GM19463 (cell line): Measurements from ENCODE around the gene TMEM72.

ENCODE experiments used
- ATAC-seq: cut with Tn5 transposase; IDR thresholded peaks from one replicate; pipeline ENCODE4 v1.9.1; 2021; ENCODE audit warnings: mild to moderate bottlenecking, moderate library complexity; ENCODE audit not compliant: unreplicated experiment

The TMEM72 gene

DNA sequence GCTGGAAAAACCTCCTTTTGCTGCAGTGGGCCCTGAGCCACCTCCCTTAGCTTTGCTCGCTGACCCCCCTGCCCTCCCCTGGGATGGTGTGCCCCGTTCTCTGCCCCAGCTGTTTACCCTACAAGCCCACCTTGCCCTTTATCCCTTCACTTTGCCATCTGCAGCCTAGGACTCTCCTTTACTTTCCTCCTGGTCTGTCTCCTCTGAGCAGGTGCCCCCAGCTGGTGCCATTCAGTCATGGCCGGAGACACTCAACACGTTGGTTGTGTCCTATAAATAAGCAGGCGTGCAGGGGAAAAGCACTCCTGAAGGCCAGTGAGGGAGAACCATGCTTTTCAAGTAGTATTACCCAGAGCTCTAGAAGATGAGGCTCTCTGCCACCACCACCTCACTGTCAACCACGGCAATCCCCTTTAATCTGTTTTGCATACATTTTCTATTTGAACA is 54.5 kb downstream of the TMEM72 start:
- peak; percentile 42 for ATAC-seq

DNA sequence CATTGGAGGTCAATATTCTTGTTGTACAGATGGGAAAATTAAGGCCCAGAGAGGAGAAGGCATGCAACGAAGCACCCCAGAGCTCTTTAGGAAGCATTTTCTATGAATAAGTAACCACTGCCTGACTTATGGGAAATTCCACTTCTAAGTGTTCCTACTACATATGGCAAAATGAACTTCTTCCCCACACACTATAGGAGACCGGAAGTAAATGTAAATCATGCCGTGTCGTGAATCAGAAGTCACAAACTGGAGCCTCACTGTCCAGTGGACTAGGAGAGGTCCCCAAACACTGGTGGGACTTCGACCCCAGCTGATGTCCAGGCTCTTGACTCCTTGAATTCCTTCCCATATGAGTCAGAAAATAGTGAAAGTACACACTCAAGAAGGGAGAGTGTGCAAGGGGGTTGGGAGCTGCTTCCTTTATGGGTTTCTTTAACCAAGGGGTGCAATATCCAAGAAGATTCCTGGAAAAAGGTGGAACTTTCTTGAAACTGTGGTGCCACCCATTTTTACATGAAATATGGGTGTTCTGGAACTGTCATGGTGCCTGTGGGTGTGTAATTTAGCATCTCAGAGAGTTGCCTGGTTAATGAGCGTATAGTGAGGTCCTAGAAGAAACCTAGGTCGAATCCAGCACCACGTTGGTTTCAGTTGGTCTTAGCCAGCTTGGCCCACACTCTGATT is 55.1 kb downstream of the TMEM72 start:
- ATAC-seq, result peak; percentile 34

- no peak for ATAC-seq
These were observed 55.8 kb downstream of the TMEM72 start for GRCh38 chr10:44966816-44967509.

DNA sequence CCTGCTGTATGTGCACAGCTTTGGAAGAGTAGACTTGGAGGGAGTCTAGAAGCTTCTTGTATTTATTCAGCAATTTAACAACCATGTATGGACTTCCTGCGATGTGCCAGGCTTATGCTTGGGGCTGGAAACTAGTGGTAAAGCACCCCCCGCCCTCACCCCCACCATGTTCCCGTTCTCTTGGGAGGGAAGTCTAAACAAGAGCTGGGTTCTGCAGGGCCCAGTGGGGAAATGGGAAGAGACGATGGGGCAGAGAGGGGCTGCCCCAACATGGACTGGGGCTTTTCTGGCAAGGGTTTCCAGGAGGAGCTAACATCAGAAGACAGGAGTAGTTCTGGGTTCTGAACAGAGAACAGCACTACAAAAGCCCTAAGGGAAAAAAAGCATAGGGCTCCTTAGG is 56.5 kb downstream of the TMEM72 start:
- ATAC-seq, result no peak

GRCh38 chr10:44968091-44968490 is 57.0 kb downstream of the TMEM72 start:
- ATAC-seq, result no peak

GRCh38 chr10:44968500-44969400 is 57.6 kb downstream of the TMEM72 start:
- no peak for ATAC-seq

DNA sequence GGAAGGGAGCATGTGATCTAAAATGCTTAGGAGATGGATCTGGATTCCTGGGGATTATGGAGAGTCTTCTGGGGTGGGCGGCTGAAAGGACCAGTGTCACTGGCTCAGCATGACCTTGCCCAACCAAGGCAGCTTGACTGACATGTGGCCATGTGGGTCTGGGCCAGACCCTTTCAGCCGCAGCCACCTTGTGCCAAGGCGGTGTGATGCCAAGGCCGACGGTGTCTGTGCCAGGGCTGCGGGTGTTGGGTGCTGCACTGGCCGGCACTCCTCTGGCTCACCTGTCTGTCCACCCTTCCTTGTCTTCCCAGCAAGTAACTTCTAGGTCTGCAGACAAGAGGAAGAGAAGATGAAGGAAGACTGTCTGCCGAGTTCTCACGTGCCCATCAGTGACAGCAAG is 58.7 kb downstream of the TMEM72 start:
- ATAC-seq, result no peak

- no peak for ATAC-seq
These were observed 59.8 kb downstream of the TMEM72 start for GRCh38 chr10:44970812-44971395.

DNA sequence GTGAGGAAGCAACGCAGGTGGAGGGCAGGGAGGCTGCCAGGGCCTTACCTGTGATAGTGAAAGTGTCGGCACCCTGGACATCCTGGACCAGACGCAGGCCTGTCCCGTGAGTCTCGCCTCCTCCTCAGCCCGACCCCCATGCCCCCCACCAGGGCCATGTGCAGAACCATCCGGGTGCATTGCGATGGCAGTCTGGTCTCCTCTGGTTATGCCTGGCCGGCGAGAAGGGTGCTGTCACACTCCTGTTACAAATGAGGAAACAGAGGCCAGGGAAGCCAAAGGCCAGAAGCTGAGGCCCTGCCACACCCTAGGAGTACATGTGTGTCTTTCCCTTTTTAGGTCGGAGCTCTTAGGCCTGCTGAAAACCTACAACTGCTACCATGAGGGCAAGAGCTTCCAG is 60.3 kb downstream of the TMEM72 start:
- ATAC-seq, result no peak

DNA sequence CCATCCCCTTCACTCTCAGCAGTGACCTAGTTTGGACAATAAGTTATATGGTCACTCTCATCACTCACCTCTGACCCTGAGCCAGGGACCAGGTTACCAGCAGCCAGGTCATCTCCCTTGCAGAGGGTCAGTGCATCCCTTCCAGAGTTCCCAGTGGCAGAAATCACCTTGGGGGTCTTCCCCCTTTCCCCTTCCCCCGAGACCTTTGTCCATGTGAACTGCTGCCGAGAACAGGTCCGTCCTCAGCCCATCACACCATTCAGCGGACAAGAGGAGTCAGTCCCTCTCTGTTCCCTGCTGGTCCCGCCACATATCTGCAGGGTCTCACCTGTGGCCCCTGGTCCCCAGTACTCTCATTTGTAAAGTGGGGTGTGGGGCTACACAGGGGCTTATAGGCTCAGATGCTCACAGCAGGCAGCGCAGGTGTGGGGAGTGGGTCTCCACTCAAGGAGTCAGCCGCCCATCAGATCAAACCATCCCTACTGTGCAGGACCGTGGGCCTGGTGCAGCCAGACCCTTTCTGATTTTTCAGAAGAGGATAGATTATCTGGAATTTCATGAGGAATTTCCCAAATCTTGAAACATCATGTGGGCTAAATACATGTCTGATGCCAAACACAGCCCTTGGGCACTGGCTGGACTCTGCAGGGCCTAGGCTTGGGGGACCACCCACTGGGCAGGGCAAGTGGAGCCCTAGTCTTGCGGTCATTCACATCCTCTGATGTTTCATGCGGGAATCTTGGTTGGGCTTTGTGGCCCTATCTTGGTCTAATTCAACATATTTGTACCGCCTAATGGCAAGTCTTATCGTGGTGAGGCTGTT is 61.0 kb downstream of the TMEM72 start:
- ATAC-seq, result no peak

- ATAC-seq, result no peak
These were observed 61.8 kb downstream of the TMEM72 start for GRCh38 chr10:44972874-44973306.

DNA sequence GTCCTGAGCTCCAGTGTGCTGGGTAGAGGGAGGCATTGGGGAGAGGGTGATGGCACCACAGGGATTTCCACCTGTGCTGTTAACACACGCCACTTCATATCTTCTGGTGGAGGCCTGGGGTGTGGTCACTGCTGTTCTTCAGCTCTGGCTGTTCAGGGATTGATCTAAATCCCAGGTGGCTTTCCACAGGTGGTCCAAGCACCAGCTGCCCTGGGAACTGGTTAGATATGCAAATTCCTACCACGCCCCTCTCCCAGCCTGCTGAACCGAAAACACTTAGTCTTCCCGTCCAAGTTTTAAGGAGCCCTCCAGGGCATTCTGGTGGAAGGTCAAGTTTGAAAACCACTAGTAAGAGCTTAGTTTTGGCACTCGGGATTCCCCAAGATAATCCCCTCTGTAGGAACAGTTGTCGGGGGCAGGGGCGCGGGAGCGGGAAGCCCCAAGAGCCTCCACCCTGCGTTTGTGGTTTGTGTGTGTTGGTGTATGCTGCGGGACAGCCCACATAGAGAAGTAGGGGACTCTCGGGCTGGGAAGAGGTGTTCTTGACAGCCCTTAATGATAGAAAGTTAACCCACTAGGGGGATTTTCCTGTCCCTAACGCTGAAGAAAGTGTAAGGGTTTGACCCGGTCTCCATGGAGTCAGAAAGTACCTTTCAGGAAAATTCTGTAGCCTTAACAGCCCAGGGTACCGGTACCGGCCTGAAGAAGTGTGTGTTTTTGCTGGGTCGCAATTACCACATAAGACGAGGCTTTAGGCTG is 62.4 kb downstream of the TMEM72 start:
- peak; percentile 31 for ATAC-seq

GRCh38 chr10:44974082-44974627 is 63.0 kb downstream of the TMEM72 start:
- no peak for ATAC-seq

- ATAC-seq, result peak; percentile 58
These were observed 63.7 kb downstream of the TMEM72 start for GRCh38 chr10:44974628-44975430.

GRCh38 chr10:44975431-44976331 is 64.5 kb downstream of the TMEM72 start:
- ATAC-seq, result no peak

- no peak for ATAC-seq
These were observed 65.4 kb downstream of the TMEM72 start for GRCh38 chr10:44976352-44977198.
